HepG2 (cell line): ENCODE measurements around the gene HSPA1B. TPM values are rescaled to one million over a fixed set of nuclear protein-coding genes. Genes with fewer than 3 reads are reported as not detected.

Experiments
- ELK4 ChIP-seq: sonication (generic); formaldehyde crosslinking; IDR thresholded peaks from 2 replicates; pipeline ENCODE4 v1.9.0; 2021; ENCODE audit warnings: missing genetic modification reagents, borderline replicate concordance
- MAFG ChIP-seq: sonication (generic); formaldehyde crosslinking; IDR thresholded peaks from 2 replicates; pipeline ENCODE4 v1.5.1; 2020; ENCODE audit warnings: mild to moderate bottlenecking, missing genetic modification reagents
- NFKB2 ChIP-seq: sonication (generic); formaldehyde crosslinking; IDR thresholded peaks from 2 replicates; pipeline ENCODE4 v1.4.0; 2020; ENCODE audit warnings: missing genetic modification reagents, borderline replicate concordance
- POGZ ChIP-seq: sonication (generic); formaldehyde crosslinking; IDR thresholded peaks from 2 replicates; pipeline ENCODE4 v1.4.0; 2020; ENCODE audit warnings: mild to moderate bottlenecking, missing genetic modification reagents
- RAD21 ChIP-seq: fragments of 450-650 bp; formaldehyde crosslinking; IDR thresholded peaks from 2 replicates; pipeline ENCODE4 v1.5.0; 2020; ENCODE audit warnings: mild to moderate bottlenecking
- SIX1 ChIP-seq: sonication (generic); formaldehyde crosslinking; IDR thresholded peaks from 2 replicates; pipeline ENCODE4 v1.4.0; 2020; ENCODE audit warnings: missing genetic modification reagents, borderline replicate concordance
- SMAD1 ChIP-seq: sonication (generic); formaldehyde crosslinking; IDR thresholded peaks from 2 replicates; pipeline ENCODE4 v1.4.0; 2020; ENCODE audit warnings: missing genetic modification reagents, low read depth, mild to moderate bottlenecking, borderline replicate concordance
- SRSF9 ChIP-seq: fragments of 200-400 bp; formaldehyde crosslinking; IDR thresholded peaks from 2 replicates; pipeline ENCODE4 v1.6.1; 2018; ENCODE audit warnings: borderline replicate concordance, mild to moderate bottlenecking, low read depth, low read length; ENCODE audit not compliant: insufficient read depth, poor library complexity, severe bottlenecking
- SRY ChIP-seq: sonication (generic); formaldehyde crosslinking; IDR thresholded peaks from 2 replicates; pipeline ENCODE4 v1.8.0; 2022; ENCODE audit warnings: mild to moderate bottlenecking, missing genetic modification reagents
- ZBTB2 ChIP-seq: sonication (generic); formaldehyde crosslinking; IDR thresholded peaks from 2 replicates; pipeline ENCODE4 v1.8.0; 2022; ENCODE audit warnings: low read depth, missing genetic modification reagents
- ZBTB44 ChIP-seq: sonication (generic); formaldehyde crosslinking; IDR thresholded peaks from 2 replicates; pipeline ENCODE4 v1.4.0; 2020; ENCODE audit warnings: missing genetic modification reagents
- ZNF20 ChIP-seq: sonication (generic); formaldehyde crosslinking; IDR thresholded peaks from 2 replicates; pipeline ENCODE4 v1.4.0; 2020; ENCODE audit warnings: mild to moderate bottlenecking, moderate library complexity, missing genetic modification reagents
- ZNF331 ChIP-seq: sonication (generic); formaldehyde crosslinking; IDR thresholded peaks from 2 replicates; pipeline ENCODE4 v1.4.0; 2020; ENCODE audit warnings: missing genetic modification reagents
- ZNF33B ChIP-seq: sonication (generic); formaldehyde crosslinking; IDR thresholded peaks from 2 replicates; pipeline ENCODE4 v1.5.1; 2020; ENCODE audit warnings: mild to moderate bottlenecking, missing genetic modification reagents
- ZNF430 ChIP-seq: sonication (generic); formaldehyde crosslinking; IDR thresholded peaks from 2 replicates; pipeline ENCODE4 v1.9.0; 2021; ENCODE audit warnings: mild to moderate bottlenecking, missing genetic modification reagents
- ZNF446 ChIP-seq: sonication (generic); formaldehyde crosslinking; IDR thresholded peaks from 2 replicates; pipeline ENCODE4 v1.5.0; 2020; ENCODE audit warnings: mild to moderate bottlenecking, missing genetic modification reagents
- ZNF614 ChIP-seq: IDR thresholded peaks from 2 replicates; pipeline ENCODE4 v1.6.1; 2018; ENCODE audit warnings: missing biosample characterization, missing genetic modification reagents, inconsistent platforms, borderline replicate concordance
- polyA plus RNA-seq, 8 experiments: library from polyadenylated mRNA; depleted of rRNA in 3 of 8; stranded (reverse) in 7 of 8; unstranded in 1 of 8; fragments of >200 nt; fragmentation: Illumina TruSeq in 4 of 8; extraction: Trizol in 4 of 8; gene quantifications; 2 replicates each; pipeline versions ENCODE4 v1.2.1 to v1.2.3, GENCODE V29; 2011 to 2016; ENCODE audit warnings: low read depth in 4 of 8, missing spikeins in 1 of 8, mixed read lengths in 1 of 8; ENCODE audit not compliant: insufficient read depth in 1 of 8
- total RNA-seq, 5 experiments: library from RNA; depleted of rRNA; stranded (reverse); fragments of >200 nt; fragmentation: Illumina TruSeq; extraction: Trizol; gene quantifications; 2 replicates each; pipeline ENCODE4 v1.2.3, GENCODE V29; 2016; ENCODE audit warnings: low read depth in 1 of 5

HSPA1B gene
- total and polyA plus RNA-seq, 2 of the 13 experiments (the other 11 are each of a cell fraction or from before 2014, with no cell fraction given) = 26.0 to 186 TPM

GRCh38 chr6:31834367-31835250 lies 7.1 kb downstream of the HSPA1B start (continued):
- TF ChIP-seq ZBTB2 (CRISPR knock-in tag) = no peak
- no peak for TF ChIP-seq ELK4 (CRISPR knock-in tag)
- peak; percentile 28; the same call in 1 of the 2 replicates for TF ChIP-seq RAD21 (CRISPR knock-in tag)
- TF ChIP-seq NFKB2 (CRISPR knock-in tag) = peak; percentile 73; the same call in 1 of the 2 replicates
- TF ChIP-seq SRSF9 = no peak
- TF ChIP-seq ZNF331 (CRISPR knock-in tag) = peak; percentile 54; the same call in 1 of the 2 replicates
- TF ChIP-seq ZNF446 (CRISPR knock-in tag) = peak; percentile 72; the same call in 1 of the 2 replicates
- TF ChIP-seq POGZ (CRISPR knock-in tag) = no peak; the same call in 1 of the 2 replicates
- TF ChIP-seq ZNF614 (CRISPR knock-in tag) = peak; percentile 53
- peak; percentile 96; the same call in 1 of the 2 replicates for TF ChIP-seq ZNF33B
- TF ChIP-seq MAFG = no peak
- peak; percentile 57 for TF ChIP-seq ZNF430
- peak; percentile 78; the same call in 1 of the 2 replicates for TF ChIP-seq ZNF20
- TF ChIP-seq ZBTB44 (CRISPR knock-in tag) = no peak
- peak; percentile 42; the same call in 1 of the 2 replicates for TF ChIP-seq SRY (CRISPR knock-in tag)
- peak; percentile 50; the same call in 1 of the 2 replicates for TF ChIP-seq SIX1 (CRISPR knock-in tag)
- peak; percentile 63; the same call in 1 of the 2 replicates for TF ChIP-seq SMAD1 (CRISPR knock-in tag)
